PC-9 (cell line): ENCODE data around the gene C2CD3.

Source experiments
- EZH2 ChIP-seq: fragments of 200-600 bp; sonication (generic); IDR thresholded peaks from 2 replicates; pipeline ENCODE4 v1.8.0; 2017; ENCODE audit warnings: antibody characterized with exemption, low read depth
- TF ChIP-seq, protein P1 (sequence below): fragments of 200-600 bp; sonication (generic); conservative IDR thresholded peaks from 2 replicates; pipeline ENCODE4 v1.6.1; 2017; ENCODE audit warnings: mixed run types, antibody characterized with exemption, mild to moderate bottlenecking, moderate library complexity

DNA sequence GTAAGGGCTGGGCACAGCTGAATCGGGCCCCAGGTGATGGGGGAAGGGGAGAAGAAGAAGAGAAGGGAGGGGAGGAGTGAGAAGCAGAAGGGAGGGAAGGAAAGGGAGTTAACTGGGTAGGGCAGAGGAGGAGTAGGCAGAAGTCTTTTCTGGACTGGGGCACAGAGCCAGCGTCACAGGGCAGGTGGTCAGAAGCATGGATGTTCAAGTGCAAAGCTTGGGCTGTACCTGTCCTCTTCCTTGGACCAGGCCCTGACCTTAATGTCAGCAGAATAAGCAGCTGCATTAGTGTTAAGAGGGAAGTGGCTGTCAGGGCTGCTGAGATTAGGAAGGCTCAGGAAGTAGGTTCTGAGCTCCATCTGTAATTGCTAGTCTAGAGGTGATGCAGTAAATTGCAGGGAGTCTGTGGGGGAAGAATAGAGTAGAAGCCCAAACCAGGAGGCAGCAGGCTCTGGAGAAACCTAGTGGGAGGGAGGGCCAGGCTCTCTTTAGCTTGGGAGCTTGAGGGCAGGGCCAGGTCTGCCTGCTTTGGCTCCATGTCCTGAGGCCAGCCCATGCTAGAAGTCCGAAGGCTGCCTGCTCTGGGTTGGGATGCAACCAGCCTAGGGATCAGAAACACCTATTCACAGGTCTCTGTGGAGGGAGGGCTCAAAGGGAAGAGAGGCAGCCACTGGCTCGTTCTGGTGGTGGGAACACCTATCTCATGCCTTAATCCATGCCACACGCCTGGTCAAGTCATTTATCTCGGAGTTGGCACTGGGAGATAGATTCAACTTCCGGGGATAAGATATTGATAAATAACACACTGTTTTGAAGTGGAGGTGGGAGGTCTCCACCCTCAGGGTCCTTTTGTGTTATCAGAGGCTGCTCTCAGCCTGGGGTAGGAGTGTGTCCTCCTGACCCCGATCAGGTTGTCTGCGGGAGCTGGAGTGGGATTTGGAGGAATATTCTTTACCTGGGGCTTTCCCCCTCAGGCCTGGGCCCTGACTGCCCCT lies 160.2 kb downstream of the C2CD3 start:
- TF ChIP-seq, protein P1, sequence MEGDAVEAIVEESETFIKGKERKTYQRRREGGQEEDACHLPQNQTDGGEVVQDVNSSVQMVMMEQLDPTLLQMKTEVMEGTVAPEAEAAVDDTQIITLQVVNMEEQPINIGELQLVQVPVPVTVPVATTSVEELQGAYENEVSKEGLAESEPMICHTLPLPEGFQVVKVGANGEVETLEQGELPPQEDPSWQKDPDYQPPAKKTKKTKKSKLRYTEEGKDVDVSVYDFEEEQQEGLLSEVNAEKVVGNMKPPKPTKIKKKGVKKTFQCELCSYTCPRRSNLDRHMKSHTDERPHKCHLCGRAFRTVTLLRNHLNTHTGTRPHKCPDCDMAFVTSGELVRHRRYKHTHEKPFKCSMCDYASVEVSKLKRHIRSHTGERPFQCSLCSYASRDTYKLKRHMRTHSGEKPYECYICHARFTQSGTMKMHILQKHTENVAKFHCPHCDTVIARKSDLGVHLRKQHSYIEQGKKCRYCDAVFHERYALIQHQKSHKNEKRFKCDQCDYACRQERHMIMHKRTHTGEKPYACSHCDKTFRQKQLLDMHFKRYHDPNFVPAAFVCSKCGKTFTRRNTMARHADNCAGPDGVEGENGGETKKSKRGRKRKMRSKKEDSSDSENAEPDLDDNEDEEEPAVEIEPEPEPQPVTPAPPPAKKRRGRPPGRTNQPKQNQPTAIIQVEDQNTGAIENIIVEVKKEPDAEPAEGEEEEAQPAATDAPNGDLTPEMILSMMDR: no peak
- no peak for TF ChIP-seq EZH2
